Measurements from ENCODE around the gene A2M. TPM values are rescaled to one million over a fixed set of nuclear protein-coding genes. Genes with fewer than 3 reads are reported as not detected.

Gene A2M
- total and polyA plus RNA-seq, 2 of the 13 experiments (the other 11 are each of a cell fraction or from before 2014, with no cell fraction given), result 2,807 to 6,551 TPM

DNA sequence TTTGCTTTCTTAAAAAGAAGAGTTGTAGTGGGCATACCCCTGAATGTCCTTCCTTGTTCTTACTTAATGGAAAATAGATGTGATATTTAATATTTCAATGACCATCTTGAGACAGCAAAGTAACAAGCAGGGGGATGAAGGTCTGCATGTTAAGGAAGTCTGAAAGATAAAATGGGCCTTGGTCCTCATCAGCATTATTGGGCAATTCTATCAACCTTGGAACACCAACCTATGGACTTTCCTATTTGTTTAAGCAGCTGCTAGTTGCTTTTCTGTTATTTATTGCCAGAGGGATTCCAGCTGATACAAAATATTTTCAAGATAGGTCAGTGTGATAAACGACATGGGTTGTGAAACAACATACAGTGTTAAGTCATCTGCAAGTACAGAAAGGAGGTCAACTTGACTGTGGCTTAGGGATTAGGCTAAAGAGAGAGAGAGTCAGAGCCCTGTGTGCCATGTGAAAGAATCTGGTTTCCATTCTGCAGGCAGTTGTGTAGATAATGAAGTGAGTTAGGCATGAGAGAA is 16.4 kb upstream of the A2M start (continued):
- TF ChIP-seq, protein P1, sequence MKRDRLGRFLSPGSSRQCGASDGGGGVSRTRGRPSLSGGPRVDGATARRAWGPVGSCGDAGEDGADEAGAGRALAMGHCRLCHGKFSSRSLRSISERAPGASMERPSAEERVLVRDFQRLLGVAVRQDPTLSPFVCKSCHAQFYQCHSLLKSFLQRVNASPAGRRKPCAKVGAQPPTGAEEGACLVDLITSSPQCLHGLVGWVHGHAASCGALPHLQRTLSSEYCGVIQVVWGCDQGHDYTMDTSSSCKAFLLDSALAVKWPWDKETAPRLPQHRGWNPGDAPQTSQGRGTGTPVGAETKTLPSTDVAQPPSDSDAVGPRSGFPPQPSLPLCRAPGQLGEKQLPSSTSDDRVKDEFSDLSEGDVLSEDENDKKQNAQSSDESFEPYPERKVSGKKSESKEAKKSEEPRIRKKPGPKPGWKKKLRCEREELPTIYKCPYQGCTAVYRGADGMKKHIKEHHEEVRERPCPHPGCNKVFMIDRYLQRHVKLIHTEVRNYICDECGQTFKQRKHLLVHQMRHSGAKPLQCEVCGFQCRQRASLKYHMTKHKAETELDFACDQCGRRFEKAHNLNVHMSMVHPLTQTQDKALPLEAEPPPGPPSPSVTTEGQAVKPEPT (CRISPR knock-in tag; IDR thresholded peaks at IDR 0.05; ENCODE audit: low read depth), result no peak
- TF ChIP-seq, protein P2, sequence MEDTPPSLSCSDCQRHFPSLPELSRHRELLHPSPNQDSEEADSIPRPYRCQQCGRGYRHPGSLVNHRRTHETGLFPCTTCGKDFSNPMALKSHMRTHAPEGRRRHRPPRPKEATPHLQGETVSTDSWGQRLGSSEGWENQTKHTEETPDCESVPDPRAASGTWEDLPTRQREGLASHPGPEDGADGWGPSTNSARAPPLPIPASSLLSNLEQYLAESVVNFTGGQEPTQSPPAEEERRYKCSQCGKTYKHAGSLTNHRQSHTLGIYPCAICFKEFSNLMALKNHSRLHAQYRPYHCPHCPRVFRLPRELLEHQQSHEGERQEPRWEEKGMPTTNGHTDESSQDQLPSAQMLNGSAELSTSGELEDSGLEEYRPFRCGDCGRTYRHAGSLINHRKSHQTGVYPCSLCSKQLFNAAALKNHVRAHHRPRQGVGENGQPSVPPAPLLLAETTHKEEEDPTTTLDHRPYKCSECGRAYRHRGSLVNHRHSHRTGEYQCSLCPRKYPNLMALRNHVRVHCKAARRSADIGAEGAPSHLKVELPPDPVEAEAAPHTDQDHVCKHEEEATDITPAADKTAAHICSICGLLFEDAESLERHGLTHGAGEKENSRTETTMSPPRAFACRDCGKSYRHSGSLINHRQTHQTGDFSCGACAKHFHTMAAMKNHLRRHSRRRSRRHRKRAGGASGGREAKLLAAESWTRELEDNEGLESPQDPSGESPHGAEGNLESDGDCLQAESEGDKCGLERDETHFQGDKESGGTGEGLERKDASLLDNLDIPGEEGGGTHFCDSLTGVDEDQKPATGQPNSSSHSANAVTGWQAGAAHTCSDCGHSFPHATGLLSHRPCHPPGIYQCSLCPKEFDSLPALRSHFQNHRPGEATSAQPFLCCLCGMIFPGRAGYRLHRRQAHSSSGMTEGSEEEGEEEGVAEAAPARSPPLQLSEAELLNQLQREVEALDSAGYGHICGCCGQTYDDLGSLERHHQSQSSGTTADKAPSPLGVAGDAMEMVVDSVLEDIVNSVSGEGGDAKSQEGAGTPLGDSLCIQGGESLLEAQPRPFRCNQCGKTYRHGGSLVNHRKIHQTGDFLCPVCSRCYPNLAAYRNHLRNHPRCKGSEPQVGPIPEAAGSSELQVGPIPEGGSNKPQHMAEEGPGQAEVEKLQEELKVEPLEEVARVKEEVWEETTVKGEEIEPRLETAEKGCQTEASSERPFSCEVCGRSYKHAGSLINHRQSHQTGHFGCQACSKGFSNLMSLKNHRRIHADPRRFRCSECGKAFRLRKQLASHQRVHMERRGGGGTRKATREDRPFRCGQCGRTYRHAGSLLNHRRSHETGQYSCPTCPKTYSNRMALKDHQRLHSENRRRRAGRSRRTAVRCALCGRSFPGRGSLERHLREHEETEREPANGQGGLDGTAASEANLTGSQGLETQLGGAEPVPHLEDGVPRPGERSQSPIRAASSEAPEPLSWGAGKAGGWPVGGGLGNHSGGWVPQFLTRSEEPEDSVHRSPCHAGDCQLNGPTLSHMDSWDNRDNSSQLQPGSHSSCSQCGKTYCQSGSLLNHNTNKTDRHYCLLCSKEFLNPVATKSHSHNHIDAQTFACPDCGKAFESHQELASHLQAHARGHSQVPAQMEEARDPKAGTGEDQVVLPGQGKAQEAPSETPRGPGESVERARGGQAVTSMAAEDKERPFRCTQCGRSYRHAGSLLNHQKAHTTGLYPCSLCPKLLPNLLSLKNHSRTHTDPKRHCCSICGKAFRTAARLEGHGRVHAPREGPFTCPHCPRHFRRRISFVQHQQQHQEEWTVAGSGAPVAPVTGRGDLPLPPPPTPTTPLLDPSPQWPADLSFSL (CRISPR knock-in tag; IDR thresholded peaks at IDR 0.05), result peak; percentile 81; the same call in 1 of the 2 replicates
- TF ChIP-seq ZNF644 (CRISPR knock-in tag; IDR thresholded peaks at IDR 0.05; ENCODE audit: low read depth) (peak; percentile 94), SPEN (CRISPR knock-in tag; IDR thresholded peaks at IDR 0.05; ENCODE audit: low read depth) (peak; percentile 67; the same call in 1 of the 2 replicates), RFXANK (CRISPR knock-in tag; IDR thresholded peaks at IDR 0.05) (peak; percentile 78; the same call in 1 of the 2 replicates), CBX2 (IDR thresholded peaks at IDR 0.05; ENCODE audit: low read depth, low read length) (no peak), CBX2 (CRISPR knock-in tag; IDR thresholded peaks at IDR 0.05; ENCODE audit: low read depth) (no peak), SMYD3 (CRISPR knock-in tag; IDR thresholded peaks at IDR 0.05) (no peak), NKX3-1 (CRISPR knock-in tag; IDR thresholded peaks at IDR 0.05) (peak; percentile 18; the same call in 1 of the 2 replicates), ZNF7 (CRISPR knock-in tag; IDR thresholded peaks at IDR 0.05) (0 out of 2 replicates have a peak, but pooled peaks have one; percentile 41), GABPA (IDR thresholded peaks at IDR 0.05; ENCODE audit: low read depth, low read length) (no peak), GABPA (CRISPR knock-in tag; IDR thresholded peaks at IDR 0.05; ENCODE audit: low read depth) (peak; percentile 58; the same call in 1 of the 2 replicates), ARID2 (CRISPR knock-in tag; IDR thresholded peaks at IDR 0.05; ENCODE audit: borderline replicate concordance) (no peak), NCOA2 (CRISPR knock-in tag; IDR thresholded peaks at IDR 0.05) (peak; percentile 100), ZNF30 (CRISPR knock-in tag; IDR thresholded peaks at IDR 0.05) (no peak), ZNF282 (IDR thresholded peaks at IDR 0.05; ENCODE audit: partially characterized antibody) (no peak), LCORL (IDR thresholded peaks at IDR 0.05) (peak; percentile 85), LCORL (CRISPR knock-in tag; IDR thresholded peaks at IDR 0.05) (peak; percentile 93), ADNP (CRISPR knock-in tag; IDR thresholded peaks at IDR 0.05) (no peak), KLF16 (CRISPR knock-in tag; IDR thresholded peaks at IDR 0.05) (peak in 1 of 2 experiments; percentile 95; a peak in 2 of 4 replicates), ZNF781 (CRISPR knock-in tag; IDR thresholded peaks at IDR 0.05; ENCODE audit: borderline replicate concordance, not compliant biosample characterization) (peak; percentile 66), RFX5 (IDR thresholded peaks at IDR 0.05; ENCODE audit: low read depth, low read length) (no peak), CBX5 (CRISPR knock-in tag; IDR thresholded peaks at IDR 0.05; ENCODE audit: borderline replicate concordance) (peak; percentile 74; the same call in 1 of the 2 replicates)
- TF ChIP-seq, protein P3, sequence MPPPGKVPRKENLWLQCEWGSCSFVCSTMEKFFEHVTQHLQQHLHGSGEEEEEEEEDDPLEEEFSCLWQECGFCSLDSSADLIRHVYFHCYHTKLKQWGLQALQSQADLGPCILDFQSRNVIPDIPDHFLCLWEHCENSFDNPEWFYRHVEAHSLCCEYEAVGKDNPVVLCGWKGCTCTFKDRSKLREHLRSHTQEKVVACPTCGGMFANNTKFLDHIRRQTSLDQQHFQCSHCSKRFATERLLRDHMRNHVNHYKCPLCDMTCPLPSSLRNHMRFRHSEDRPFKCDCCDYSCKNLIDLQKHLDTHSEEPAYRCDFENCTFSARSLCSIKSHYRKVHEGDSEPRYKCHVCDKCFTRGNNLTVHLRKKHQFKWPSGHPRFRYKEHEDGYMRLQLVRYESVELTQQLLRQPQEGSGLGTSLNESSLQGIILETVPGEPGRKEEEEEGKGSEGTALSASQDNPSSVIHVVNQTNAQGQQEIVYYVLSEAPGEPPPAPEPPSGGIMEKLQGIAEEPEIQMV (CRISPR knock-in tag; IDR thresholded peaks at IDR 0.05; ENCODE audit: low read depth), result no peak

Data from HepG2 (cell line).